OCI-LY1 (cell line): Measurements from ENCODE around the gene CLEC14A.

ENCODE experiments used
- CTCF ChIP-seq: fragments of 200-600 bp; sonication (generic), shearing (Covaris generic); IDR thresholded peaks from 2 replicates; pipeline ENCODE4 v1.5.1; 2017; ENCODE audit warnings: mild to moderate bottlenecking, antibody characterized with exemption, low read length, moderate library complexity, mixed read lengths
- EZH2 ChIP-seq: fragments of 200-600 bp; sonication (generic), shearing (Covaris generic); IDR thresholded peaks from 2 replicates; pipeline ENCODE4 v1.8.0; 2017; ENCODE audit warnings: borderline replicate concordance, mixed run types, mild to moderate bottlenecking, antibody characterized with exemption, low read length, moderate library complexity, mixed read lengths

- TF ChIP-seq CTCF (no peak), EZH2 (no peak)
Measured at GRCh38 chr14:38253676-38254075, 2.2 kb downstream of the CLEC14A start.
